D721Med (cell line): ENCODE results near the gene POLR2L.
A peak's percentile ranks its signal among the peaks of the same experiment; 100 is the strongest.

ENCODE experiments used
- DNase-seq: peaks from one replicate; pipeline ENCODE4 v3.0.0; 2011; ENCODE audit warnings: low spot score; ENCODE audit not compliant: insufficient read length
- FAIRE-seq: peaks from 2 replicates; lab custom pipeline; 2011; peaks lifted over from hg19 to GRCh38; lab: Jason Lieb, UNC
- TF ChIP-seq, protein P1 (sequence below): IDR thresholded peaks from 2 replicates; pipeline ENCODE4 v1.5.1; 2012; ENCODE audit warnings: mild to moderate bottlenecking, control low read depth; ENCODE audit not compliant: insufficient read depth; ENCODE audit errors: missing control alignments

Gene POLR2L

DNA sequence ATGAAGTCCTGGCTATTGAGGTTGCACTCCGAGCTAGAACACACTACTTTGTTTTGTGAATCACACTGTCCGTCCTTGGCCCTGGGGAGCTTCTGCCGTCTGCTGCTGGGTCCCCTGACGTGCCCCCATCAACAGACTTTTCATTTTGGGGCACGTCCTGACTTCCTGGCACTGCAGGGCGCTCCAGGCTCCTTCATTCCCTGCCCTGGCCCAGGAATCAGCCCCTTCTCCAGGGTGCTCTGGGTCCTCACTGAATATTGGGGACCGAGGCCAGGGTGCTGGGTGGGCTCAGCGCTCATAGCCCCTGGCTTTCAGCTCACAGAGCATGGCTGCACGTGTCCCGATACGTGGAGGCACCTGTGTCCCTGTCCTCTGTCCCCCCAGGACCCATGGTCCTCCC lies 22.6 kb upstream of the POLR2L start:
- DNase-seq: no peak
- TF ChIP-seq, protein P1, sequence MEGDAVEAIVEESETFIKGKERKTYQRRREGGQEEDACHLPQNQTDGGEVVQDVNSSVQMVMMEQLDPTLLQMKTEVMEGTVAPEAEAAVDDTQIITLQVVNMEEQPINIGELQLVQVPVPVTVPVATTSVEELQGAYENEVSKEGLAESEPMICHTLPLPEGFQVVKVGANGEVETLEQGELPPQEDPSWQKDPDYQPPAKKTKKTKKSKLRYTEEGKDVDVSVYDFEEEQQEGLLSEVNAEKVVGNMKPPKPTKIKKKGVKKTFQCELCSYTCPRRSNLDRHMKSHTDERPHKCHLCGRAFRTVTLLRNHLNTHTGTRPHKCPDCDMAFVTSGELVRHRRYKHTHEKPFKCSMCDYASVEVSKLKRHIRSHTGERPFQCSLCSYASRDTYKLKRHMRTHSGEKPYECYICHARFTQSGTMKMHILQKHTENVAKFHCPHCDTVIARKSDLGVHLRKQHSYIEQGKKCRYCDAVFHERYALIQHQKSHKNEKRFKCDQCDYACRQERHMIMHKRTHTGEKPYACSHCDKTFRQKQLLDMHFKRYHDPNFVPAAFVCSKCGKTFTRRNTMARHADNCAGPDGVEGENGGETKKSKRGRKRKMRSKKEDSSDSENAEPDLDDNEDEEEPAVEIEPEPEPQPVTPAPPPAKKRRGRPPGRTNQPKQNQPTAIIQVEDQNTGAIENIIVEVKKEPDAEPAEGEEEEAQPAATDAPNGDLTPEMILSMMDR: no peak
- FAIRE-seq: no peak

DNA sequence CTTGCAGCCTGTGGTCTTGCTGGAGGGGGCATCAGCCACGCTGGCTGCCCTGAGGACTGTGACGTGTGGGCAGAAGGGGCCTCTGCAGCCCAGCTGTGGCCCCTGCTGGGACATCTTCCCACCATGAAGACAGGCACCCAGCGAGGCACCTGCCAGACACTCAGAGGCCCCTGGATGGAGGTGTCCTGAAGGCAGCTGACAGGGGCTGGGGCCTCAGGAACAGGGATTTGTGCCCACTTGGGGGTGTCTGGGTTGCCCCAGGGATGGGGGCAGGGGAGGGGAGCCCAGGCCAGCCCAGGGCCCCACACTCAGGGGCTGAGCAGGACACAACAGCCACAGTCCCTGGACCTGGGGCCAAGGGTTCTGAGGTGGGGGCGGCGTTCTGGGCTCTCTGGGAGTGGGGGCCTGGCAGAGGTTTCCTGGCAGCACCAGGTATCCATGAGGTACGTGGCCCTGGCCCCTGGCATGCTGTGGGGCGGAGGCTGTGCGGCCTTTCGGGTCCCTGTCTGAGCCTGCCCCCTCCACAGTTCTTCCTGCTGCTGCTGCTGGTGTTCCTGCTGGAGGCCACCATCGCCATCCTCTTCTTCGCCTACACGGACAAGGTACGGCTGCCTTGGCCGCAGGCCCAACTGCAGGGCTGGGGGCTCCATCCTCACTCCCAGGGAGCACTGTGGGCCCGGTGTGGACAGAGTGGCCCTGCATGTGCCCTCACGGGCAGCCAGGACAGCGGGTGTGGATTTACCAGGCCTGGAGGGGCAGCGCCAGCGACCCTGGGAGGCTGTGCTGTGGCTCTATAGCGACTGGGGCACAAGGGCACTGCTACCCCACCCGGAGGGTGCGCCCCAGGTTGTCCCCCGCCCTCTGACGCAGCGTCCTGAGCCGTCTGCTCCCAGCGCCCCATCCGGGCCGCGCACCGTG lies 21.8 kb upstream of the POLR2L start:
- TF ChIP-seq, protein P1: no peak
- DNase-seq: no peak
- FAIRE-seq: no peak

DNA sequence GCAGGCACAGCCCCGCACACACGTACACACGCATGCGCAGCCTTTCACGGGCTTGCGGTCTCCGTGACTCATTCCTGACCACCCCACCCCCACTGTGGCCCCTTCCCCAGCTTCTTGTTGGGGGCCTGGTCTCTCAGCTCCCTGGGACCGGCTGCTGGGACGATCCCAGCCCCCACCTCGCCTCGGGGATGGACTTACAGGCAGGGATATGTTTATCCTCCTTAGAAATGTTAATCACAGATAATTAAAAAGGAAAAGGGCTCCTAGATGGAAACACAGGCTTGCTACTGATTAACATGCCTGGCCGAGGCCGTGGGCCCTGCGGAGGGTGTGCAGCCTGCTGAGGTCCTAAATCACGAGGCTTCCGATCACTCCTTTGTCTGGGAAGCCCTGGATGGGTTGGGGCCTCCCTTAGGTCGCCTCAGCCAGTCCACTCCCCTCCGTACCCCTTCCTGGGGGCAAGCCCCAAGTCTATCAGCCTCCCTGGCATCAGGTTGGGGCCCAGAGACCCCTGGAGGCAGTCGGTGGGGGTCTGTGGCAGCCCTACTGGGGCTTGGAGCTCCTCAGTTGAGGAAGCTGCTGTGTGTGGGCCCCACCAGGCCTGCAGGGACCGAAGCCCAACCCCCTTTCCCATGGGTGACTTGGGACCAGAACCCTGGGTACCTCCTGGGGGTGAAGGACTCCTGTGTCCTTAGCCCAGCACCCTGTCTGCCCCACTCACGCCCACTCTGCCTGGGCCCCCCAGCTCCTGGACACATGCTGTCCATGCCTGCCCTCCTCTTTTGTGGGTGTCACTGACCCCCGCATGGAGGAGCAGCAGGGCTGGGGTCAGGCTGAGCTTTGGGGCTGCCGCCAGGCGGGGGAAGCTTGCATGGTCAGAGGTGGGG lies 20.9 kb upstream of the POLR2L start:
- DNase-seq (peak; percentile 60), FAIRE-seq (no peak)
- TF ChIP-seq, protein P1: no peak

DNA sequence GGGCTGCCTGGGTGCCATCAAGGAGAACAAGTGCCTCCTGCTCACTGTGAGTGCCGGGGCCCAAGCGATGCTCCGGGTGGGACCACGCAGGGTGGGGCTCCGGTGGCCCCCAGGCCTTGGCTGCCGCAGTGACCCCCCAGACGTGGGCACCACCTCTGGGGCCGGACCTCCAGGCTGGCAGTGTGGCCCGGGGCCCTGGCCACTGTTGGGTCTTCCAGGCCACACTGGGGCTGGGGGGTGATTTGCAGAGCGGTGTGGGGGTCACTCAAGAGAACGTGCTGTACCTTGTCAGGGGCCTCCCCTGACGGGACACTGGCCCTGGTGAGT lies 20.3 kb upstream of the POLR2L start:
- FAIRE-seq: no peak
- no peak for DNase-seq
- TF ChIP-seq, protein P1: no peak

DNA sequence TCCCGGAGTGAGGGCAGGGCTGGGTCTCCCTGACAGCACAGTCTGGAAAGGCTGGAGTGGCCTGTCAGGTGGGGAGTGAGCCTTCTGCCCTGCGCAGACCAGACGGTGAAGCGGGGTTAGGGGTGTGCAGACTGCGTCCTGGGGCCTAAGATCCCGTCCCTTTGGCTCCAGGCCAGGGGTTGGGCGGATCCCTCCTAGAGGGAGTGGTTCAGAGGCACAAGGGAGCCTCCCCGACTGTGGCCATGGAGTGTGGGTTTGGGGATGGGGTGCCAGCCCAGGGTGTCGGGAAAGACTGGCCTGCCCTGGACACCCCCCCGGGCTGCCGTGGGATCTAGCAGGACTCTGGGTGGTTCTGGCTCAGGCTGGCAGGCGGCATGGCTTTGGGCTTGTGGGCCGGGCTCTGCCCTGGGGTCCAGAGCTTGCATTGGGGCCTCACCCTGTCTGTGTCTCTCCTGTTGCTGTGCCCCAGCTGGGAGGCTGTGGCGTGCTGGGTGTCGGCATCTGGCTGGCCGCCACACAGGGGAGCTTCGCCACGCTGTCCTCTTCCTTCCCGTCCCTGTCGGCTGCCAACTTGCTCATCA lies 19.8 kb upstream of the POLR2L start:
- FAIRE-seq (no peak), DNase-seq (no peak)
- TF ChIP-seq, protein P1: no peak

DNA sequence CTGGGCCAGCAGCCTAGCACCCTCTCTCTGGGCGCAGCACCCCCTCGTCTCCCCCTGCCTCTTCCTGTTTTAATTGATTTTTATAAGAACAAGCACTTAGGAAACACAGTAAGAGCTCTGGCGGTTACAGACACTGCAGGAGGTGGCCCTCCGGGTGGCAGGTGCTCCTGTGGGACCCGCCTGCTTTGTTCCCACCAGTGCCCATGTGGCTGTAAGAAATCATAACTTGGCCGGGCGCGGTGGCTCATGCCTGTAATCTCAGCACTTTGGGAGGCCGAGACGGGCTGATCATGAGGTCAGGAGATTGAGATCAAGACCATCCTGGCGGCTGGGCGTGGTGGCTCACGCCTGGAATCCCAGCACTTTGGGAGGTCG lies 18.8 kb upstream of the POLR2L start:
- DNase-seq (no peak), FAIRE-seq (no peak)
- TF ChIP-seq, protein P1: no peak
